RWPE1 (cell line): Measurements from ENCODE around the gene ASPHD2.

Source experiments
- CTCF ChIA-PET: fragments of 350-600 bp; sonication (Branson Sonifier 250); formaldehyde crosslinking; extraction: SDS; loops from one replicate; lab custom pipeline; 2021; lab: Yijun Ruan, JAX
- POLR2A ChIA-PET: fragments of 400-600 bp; formaldehyde crosslinking; extraction: SDS; loops from one replicate; lab custom pipeline; 2020; ENCODE audit warnings: antibody characterized with exemption; ENCODE audit not compliant: low non-redundant PET; lab: Yijun Ruan, JAX
- DNase-seq: peaks from one replicate; pipeline ENCODE4 v3.0.0; 2012; ENCODE audit warnings: low spot score
- H3K27ac ChIP-seq: fragments of 450-650 bp; 2 replicates; pipeline ENCODE4 v1.5.1; 2017
- TF ChIP-seq, protein P1 (sequence below): fragments of 450-650 bp; conservative IDR thresholded peaks from 2 replicates; pipeline ENCODE4 v1.5.1; 2017; ENCODE audit warnings: low read depth, mild to moderate bottlenecking

The ASPHD2 gene

GRCh38 chr22:26463688-26464087, 34.6 kb downstream of the ASPHD2 start:
- H3K27ac ChIP-seq, result peak overlapping the region; percentile 57; the same call in 1 of the 2 replicates
- ChIA-PET POLR2A (no interaction called here), CTCF (no interaction called here)
- no peak for DNase-seq
- TF ChIP-seq, protein P1, sequence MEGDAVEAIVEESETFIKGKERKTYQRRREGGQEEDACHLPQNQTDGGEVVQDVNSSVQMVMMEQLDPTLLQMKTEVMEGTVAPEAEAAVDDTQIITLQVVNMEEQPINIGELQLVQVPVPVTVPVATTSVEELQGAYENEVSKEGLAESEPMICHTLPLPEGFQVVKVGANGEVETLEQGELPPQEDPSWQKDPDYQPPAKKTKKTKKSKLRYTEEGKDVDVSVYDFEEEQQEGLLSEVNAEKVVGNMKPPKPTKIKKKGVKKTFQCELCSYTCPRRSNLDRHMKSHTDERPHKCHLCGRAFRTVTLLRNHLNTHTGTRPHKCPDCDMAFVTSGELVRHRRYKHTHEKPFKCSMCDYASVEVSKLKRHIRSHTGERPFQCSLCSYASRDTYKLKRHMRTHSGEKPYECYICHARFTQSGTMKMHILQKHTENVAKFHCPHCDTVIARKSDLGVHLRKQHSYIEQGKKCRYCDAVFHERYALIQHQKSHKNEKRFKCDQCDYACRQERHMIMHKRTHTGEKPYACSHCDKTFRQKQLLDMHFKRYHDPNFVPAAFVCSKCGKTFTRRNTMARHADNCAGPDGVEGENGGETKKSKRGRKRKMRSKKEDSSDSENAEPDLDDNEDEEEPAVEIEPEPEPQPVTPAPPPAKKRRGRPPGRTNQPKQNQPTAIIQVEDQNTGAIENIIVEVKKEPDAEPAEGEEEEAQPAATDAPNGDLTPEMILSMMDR, result no peak

GRCh38 chr22:26464312-26464711, 35.3 kb downstream of the ASPHD2 start:
- POLR2A ChIA-PET, result no interaction called here
- peak overlapping the region; percentile 57 for H3K27ac ChIP-seq
- DNase-seq, result no peak
- TF ChIP-seq, protein P1, result no peak
- CTCF ChIA-PET, result no interaction called here

- no peak overlapping the region for H3K27ac ChIP-seq
- no peak for DNase-seq
- ChIA-PET POLR2A (no interaction called here), CTCF (no interaction called here)
- TF ChIP-seq, protein P1, result no peak
Measured at GRCh38 chr22:26466196-26466595, 37.1 kb downstream of the ASPHD2 start.

- POLR2A ChIA-PET, result interaction anchor here (1.2 kb wide), 1 partner anchor 13 kb away, joined by 3 read pairs; the partner anchor contains the start of genes HPS4 and SRRD
- no peak for DNase-seq
- TF ChIP-seq, protein P1, result no peak
- H3K27ac ChIP-seq, result peak overlapping the region; percentile 84
- CTCF ChIA-PET, result interaction anchor here (0.5 kb wide), 1 partner anchor 90 kb away, joined by 3 read pairs; no protein-coding TSS in a partner anchor
Measured at GRCh38 chr22:26470807-26471206, 41.7 kb downstream of the ASPHD2 start.

DNA sequence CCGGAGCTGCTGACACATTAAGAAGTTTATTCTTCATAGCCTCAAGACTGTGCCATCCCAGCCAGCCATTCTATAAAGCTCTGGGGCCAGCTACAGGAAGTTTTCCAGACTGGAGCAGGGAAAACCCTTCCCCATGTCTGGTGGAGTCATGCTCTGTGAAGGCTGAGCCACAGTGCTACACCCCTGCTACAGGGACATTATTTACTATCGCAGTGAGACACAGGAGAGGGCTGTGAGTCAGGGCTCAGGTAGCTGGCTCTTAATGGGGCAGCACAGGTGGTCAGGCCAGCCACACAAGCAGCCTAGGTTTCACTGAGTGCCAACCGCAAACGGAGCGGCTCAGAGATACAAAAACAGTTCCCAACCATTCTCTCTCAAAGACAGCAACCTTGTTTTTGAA, 42.5 kb downstream of the ASPHD2 start:
- ChIA-PET CTCF (no interaction called here), POLR2A (interaction anchor here (0.6 to 1.2 kb wide), 2 partner anchors 12 to 34 kb away, joined by 3 read pairs; partner anchors contain the start of genes HPS4 and SRRD)
- TF ChIP-seq, protein P1, result no peak

DNA sequence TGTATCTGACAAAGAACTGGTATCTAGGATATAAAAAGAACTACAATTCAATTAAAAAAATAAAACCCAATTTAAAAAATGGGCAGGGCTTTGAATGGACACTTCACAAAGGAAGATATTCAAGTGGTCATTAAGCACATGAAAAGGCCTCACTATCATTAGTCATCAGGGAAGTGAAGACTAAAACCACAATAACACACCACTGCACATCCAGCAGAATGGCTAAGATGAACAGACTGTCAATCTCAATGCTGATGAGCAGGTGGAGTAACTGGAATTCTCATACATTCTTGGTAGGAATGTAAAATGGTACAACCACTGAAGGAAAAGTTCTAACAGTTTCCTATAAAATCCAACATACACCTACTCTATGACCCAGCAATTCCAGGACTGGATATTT, 45.6 kb downstream of the ASPHD2 start:
- ChIA-PET POLR2A (no interaction called here), CTCF (no interaction called here)
- H3K27ac ChIP-seq, result no peak overlapping the region
- TF ChIP-seq, protein P1, result no peak
- DNase-seq, result no peak

More for the DNA sequence above, 42.5 kb downstream of the ASPHD2 start:
- H3K27ac ChIP-seq, result peak overlapping the region; percentile 84
- peak; percentile 91 for DNase-seq
